ENCODE data around the gene PRDM11.

PRDM11 gene

GRCh38 chr11:45154276-45154675 lies 7.8 kb downstream of the PRDM11 start:
- no peaks in the 10 kb centered on the region for H3K36me3 ChIP-seq
- no peak for TF ChIP-seq CTCF (IDR thresholded peaks at IDR 0.05; ENCODE audit: low read depth, low read length)
- no peak overlapping the region for H3K4me3 ChIP-seq (ENCODE audit: low read depth, low read length)
- peaks cover 5% of the 10 kb centered on the region; the same call in 1 of the 2 replicates for H3K4me1 ChIP-seq
- no peaks in the 10 kb centered on the region for H3K27me3 ChIP-seq
- DNase-seq: no peak
- H3K9me3 ChIP-seq: no peaks in the 10 kb centered on the region

- no peak for TF ChIP-seq CTCF (IDR thresholded peaks at IDR 0.05; ENCODE audit: low read depth, low read length)
- H3K4me3 ChIP-seq (ENCODE audit: low read depth, low read length): no peak overlapping the region
- H3K9me3 ChIP-seq: no peaks in the 10 kb centered on the region
- no peak for DNase-seq
- no peaks in the 10 kb centered on the region for H3K36me3 ChIP-seq
- H3K4me1 ChIP-seq: peaks cover 5% of the 10 kb centered on the region; the same call in 1 of the 2 replicates
- H3K27me3 ChIP-seq: no peaks in the 10 kb centered on the region
Observed at GRCh38 chr11:45155058-45155551, 8.7 kb downstream of the PRDM11 start.

GRCh38 chr11:45155627-45156180 lies 9.3 kb downstream of the PRDM11 start:
- no peak for DNase-seq
- TF ChIP-seq CTCF (IDR thresholded peaks at IDR 0.05; ENCODE audit: low read depth, low read length): no peak
- Histone ChIP-seq H3K4me3 (ENCODE audit: low read depth, low read length) (no peak overlapping the region), H3K9me3 (no peaks in the 10 kb centered on the region), H3K27me3 (no peaks in the 10 kb centered on the region), H3K36me3 (no peaks in the 10 kb centered on the region), H3K4me1 (peaks cover 5% of the 10 kb centered on the region; the same call in 1 of the 2 replicates)

- Histone ChIP-seq H3K4me3 (ENCODE audit: low read depth, low read length) (no peak overlapping the region), H3K9me3 (no peaks in the 10 kb centered on the region), H3K4me1 (peaks cover 4% of the 10 kb centered on the region), H3K36me3 (no peaks in the 10 kb centered on the region), H3K27me3 (no peaks in the 10 kb centered on the region)
- TF ChIP-seq CTCF (IDR thresholded peaks at IDR 0.05; ENCODE audit: low read depth, low read length): no peak
- no peak for DNase-seq
Observed at GRCh38 chr11:45156201-45156600, 9.8 kb downstream of the PRDM11 start.

GRCh38 chr11:45156741-45157140 lies 10.3 kb downstream of the PRDM11 start:
- Histone ChIP-seq H3K4me1 (no peaks in the 10 kb centered on the region; the same call in 1 of the 2 replicates), H3K9me3 (no peaks in the 10 kb centered on the region), H3K36me3 (no peaks in the 10 kb centered on the region), H3K27me3 (no peaks in the 10 kb centered on the region), H3K4me3 (ENCODE audit: low read depth, low read length) (no peak overlapping the region)
- DNase-seq: no peak
- TF ChIP-seq CTCF (IDR thresholded peaks at IDR 0.05; ENCODE audit: low read depth, low read length): no peak

Measured in BE2C (cell line).